ENCODE measurements around the gene GIT2. TPM values are rescaled to one million over a fixed set of nuclear protein-coding genes. Genes with fewer than 3 reads are reported as not detected.

GIT2 gene
- total and polyA plus RNA-seq, 2 donors from 2014 or later, result 10.4 to 46.2 TPM

DNA sequence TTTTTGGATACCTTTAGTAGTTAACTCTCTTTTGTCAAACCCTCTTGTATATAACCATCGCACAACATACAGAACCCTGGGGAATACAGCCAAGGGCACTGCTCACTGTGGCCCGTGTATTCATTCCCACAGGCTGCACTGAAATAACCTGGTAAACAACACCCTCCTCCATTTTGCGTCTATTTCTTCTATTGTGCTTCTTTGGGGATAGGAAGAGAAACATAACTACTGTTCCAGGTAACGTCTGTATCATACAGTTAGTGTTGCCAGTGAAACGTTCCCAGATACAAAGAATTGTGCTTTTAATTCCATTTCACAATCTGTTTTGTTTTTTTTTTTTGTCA, 42.5 kb upstream of the GIT2 start:
- H3K4me1 ChIP-seq (ENCODE audit: control insufficient read depth in 2 of 3, insufficient read depth in 2 of 3, low read depth in 1 of 3, low read length in 3 of 3), result peaks cover 0 to 15% (median 4%) of the 10 kb centered on the region in 3 donors
- H3K9me3 ChIP-seq (ENCODE audit: control insufficient read depth in 2 of 3, insufficient read depth in 1 of 3, low read length in 3 of 3), result no peaks in the 10 kb centered on the region
- H3K4me3 ChIP-seq (ENCODE audit: low read length in 3 of 3), result no peak overlapping the region
- TF ChIP-seq, protein P1, sequence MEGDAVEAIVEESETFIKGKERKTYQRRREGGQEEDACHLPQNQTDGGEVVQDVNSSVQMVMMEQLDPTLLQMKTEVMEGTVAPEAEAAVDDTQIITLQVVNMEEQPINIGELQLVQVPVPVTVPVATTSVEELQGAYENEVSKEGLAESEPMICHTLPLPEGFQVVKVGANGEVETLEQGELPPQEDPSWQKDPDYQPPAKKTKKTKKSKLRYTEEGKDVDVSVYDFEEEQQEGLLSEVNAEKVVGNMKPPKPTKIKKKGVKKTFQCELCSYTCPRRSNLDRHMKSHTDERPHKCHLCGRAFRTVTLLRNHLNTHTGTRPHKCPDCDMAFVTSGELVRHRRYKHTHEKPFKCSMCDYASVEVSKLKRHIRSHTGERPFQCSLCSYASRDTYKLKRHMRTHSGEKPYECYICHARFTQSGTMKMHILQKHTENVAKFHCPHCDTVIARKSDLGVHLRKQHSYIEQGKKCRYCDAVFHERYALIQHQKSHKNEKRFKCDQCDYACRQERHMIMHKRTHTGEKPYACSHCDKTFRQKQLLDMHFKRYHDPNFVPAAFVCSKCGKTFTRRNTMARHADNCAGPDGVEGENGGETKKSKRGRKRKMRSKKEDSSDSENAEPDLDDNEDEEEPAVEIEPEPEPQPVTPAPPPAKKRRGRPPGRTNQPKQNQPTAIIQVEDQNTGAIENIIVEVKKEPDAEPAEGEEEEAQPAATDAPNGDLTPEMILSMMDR (IDR thresholded peaks at IDR 0.05; ENCODE audit: borderline replicate concordance, extremely low read depth, insufficient read depth), result no peak
- no peak for DNase-seq
- no peak overlapping the region for H3K9ac ChIP-seq (ENCODE audit: low read length in 3 of 3)
- H3K27me3 ChIP-seq (ENCODE audit: control insufficient read depth, insufficient read depth, low read length), result no peaks in the 10 kb centered on the region
- no peak for FAIRE-seq
- H3K27ac ChIP-seq (ENCODE audit: low read depth in 2 of 2, low read length in 2 of 2), result no peak overlapping the region
- peaks cover 2 to 32% (median 24%) of the 10 kb centered on the region in 3 donors for H3K36me3 ChIP-seq (ENCODE audit: control insufficient read depth in 2 of 3, insufficient read depth in 3 of 3, low read length in 3 of 3)
- intact Hi-C loops (cut with DNase I), result no loop called here

DNA sequence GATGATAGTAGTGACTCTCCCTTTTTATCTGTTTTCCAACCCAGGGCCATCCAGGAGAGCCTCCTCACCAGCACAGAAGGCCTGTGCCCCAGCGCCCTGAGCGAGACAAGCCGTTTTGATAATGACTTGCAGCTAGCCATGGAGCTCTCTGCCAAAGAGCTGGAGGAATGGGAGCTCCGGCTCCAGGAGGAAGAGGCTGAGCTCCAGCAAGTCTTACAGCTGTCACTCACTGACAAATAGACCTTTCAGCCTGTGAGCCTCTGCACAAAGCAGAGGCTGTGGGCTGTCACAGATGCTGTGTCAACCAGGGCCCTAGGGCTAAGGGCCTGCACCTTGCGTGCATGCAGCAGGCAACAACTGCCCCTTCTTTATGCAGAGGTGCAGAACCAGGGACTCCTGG, 41.1 kb upstream of the GIT2 start:
- Histone ChIP-seq H3K4me3 (ENCODE audit: low read length in 3 of 3) (no peak overlapping the region), H3K27me3 (ENCODE audit: control insufficient read depth, insufficient read depth, low read length) (no peaks in the 10 kb centered on the region), H3K27ac (ENCODE audit: low read depth in 2 of 2, low read length in 2 of 2) (no peak overlapping the region), H3K9ac (ENCODE audit: low read length in 3 of 3) (no peak overlapping the region), H3K36me3 (ENCODE audit: control insufficient read depth in 2 of 3, insufficient read depth in 3 of 3, low read length in 3 of 3) (peaks cover 2 to 32% (median 25%) of the 10 kb centered on the region in 3 donors), H3K4me1 (ENCODE audit: control insufficient read depth in 2 of 3, insufficient read depth in 2 of 3, low read depth in 1 of 3, low read length in 3 of 3) (peaks cover 0 to 11% (median 1%) of the 10 kb centered on the region in 3 donors), H3K9me3 (ENCODE audit: control insufficient read depth in 2 of 3, insufficient read depth in 1 of 3, low read length in 3 of 3) (no peaks in the 10 kb centered on the region)
- no peak for DNase-seq
- TF ChIP-seq, protein P1 (IDR thresholded peaks at IDR 0.05; ENCODE audit: borderline replicate concordance, extremely low read depth, insufficient read depth), result no peak
- FAIRE-seq, result no peak
- intact Hi-C loops (cut with DNase I), result no loop called here

DNA sequence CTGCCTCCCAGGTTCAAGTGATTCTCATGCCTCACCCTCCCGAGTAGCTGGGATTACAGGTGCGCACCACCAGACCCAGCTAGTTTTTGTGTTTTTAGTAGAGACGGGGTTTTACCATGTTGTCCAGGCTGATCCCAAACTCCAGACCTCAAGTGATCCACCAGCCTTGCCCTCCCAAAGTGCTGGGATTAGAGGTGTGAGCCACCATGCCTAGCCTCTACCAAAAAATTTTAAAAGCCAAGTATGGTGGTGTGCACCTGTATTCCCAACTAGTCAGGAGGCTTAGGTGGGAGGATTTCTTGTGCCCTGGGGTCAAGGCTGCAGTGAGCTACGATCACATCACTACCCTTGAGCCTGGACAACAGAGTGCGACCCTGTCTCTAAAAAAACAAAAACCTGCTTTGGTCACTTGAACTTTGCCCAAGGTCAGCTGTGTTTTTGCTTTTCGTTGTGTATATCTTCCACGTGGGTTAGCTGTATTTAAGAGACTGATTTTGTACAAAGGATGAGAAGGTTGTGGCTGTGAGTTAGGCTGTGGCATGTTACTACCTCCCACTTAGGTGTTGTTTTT, 39.5 kb upstream of the GIT2 start:
- FAIRE-seq (no peak), DNase-seq (no peak)
- Histone ChIP-seq H3K4me1 (ENCODE audit: control insufficient read depth in 2 of 3, insufficient read depth in 2 of 3, low read depth in 1 of 3, low read length in 3 of 3) (peaks cover 0 to 7% (median 0%) of the 10 kb centered on the region in 3 donors), H3K9ac (ENCODE audit: low read length in 3 of 3) (no peak overlapping the region), H3K9me3 (ENCODE audit: control insufficient read depth in 2 of 3, insufficient read depth in 1 of 3, low read length in 3 of 3) (no peaks in the 10 kb centered on the region), H3K36me3 (ENCODE audit: control insufficient read depth in 2 of 3, insufficient read depth in 3 of 3, low read length in 3 of 3) (peaks cover 0 to 26% (median 22%) of the 10 kb centered on the region in 3 donors), H3K27ac (ENCODE audit: low read depth in 2 of 2, low read length in 2 of 2) (no peak overlapping the region), H3K27me3 (ENCODE audit: control insufficient read depth, insufficient read depth, low read length) (no peaks in the 10 kb centered on the region), H3K4me3 (ENCODE audit: low read length in 3 of 3) (no peak overlapping the region)
- TF ChIP-seq, protein P1 (IDR thresholded peaks at IDR 0.05; ENCODE audit: borderline replicate concordance, extremely low read depth, insufficient read depth), result no peak
- intact Hi-C loops (cut with DNase I), result no loop called here

DNA sequence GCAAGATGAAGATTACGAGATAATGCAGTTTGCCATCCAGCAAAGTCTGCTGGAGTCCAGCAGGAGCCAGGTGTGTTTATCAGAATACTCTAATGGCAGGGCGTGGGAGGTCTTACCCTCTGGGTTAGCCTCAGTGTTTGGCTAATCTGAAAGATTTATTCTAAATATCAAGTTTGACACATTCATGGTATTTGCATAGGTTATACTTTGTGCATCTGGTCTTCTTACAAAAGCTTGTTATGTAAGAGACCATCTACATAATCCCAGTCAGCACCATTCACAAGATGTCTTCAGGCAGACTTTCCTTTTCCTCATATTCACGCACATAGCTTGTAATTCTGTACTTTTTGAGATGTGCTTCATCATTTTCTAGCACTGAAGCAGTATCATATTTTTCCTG, 37.7 kb upstream of the GIT2 start:
- TF ChIP-seq, protein P1 (IDR thresholded peaks at IDR 0.05; ENCODE audit: borderline replicate concordance, extremely low read depth, insufficient read depth), result no peak
- Histone ChIP-seq H3K9ac (ENCODE audit: low read length in 3 of 3) (no peak overlapping the region), H3K27me3 (ENCODE audit: control insufficient read depth, insufficient read depth, low read length) (no peaks in the 10 kb centered on the region), H3K27ac (ENCODE audit: low read depth in 2 of 2, low read length in 2 of 2) (no peak overlapping the region), H3K9me3 (ENCODE audit: control insufficient read depth in 2 of 3, insufficient read depth in 1 of 3, low read length in 3 of 3) (no peaks in the 10 kb centered on the region), H3K4me3 (ENCODE audit: low read length in 3 of 3) (no peak overlapping the region), H3K4me1 (ENCODE audit: control insufficient read depth in 2 of 3, insufficient read depth in 2 of 3, low read depth in 1 of 3, low read length in 3 of 3) (no peaks in the 10 kb centered on the region), H3K36me3 (ENCODE audit: control insufficient read depth in 2 of 3, insufficient read depth in 3 of 3, low read length in 3 of 3) (peaks cover 0 to 32% (median 30%) of the 10 kb centered on the region in 3 donors)
- intact Hi-C loops (cut with DNase I), result no loop called here
- DNase-seq, result no peak
- FAIRE-seq, result no peak
